Neutrophil (primary cell): ENCODE results near the gene LSM3.

Source experiments
- H3K27ac ChIP-seq: fragments of 200-600 bp; sonication (generic); 2 replicates; pipeline ENCODE4 v1.5.1; 2016; ENCODE audit warnings: mild to moderate bottlenecking, moderate library complexity
- H3K27me3 ChIP-seq: fragments of 200-600 bp; sonication (generic); 2 replicates; pipeline ENCODE4 v1.6.0; 2016; ENCODE audit warnings: mild to moderate bottlenecking
- H3K36me3 ChIP-seq: fragments of 200-600 bp; sonication (generic); 2 replicates; pipeline ENCODE4 v1.5.1; 2017
- H3K4me1 ChIP-seq, 2 experiments: fragments of 200-600 bp in 1 of 2; sonication (generic) in 1 of 2; 1 replicate in 1 of 2; 2 replicates in 1 of 2; pipeline versions ENCODE4 v1.5.1 to v1.6.1; 2013 to 2016; ENCODE audit warnings: low read depth in 1 of 2, low read length in 1 of 2, mild to moderate bottlenecking in 1 of 2, moderate library complexity in 1 of 2; ENCODE audit not compliant: control insufficient read depth in 1 of 2, insufficient read depth in 1 of 2
- H3K4me3 ChIP-seq, 2 experiments: fragments of 200-600 bp in 1 of 2; sonication (generic) in 1 of 2; 1 replicate in 1 of 2; 2 replicates in 1 of 2; pipeline ENCODE4 v1.5.1; 2013 to 2016; ENCODE audit warnings: low read depth in 1 of 2, low read length in 1 of 2, mild to moderate bottlenecking in 1 of 2, moderate library complexity in 1 of 2
- H3K9me3 ChIP-seq: fragments of 200-600 bp; sonication (generic); 2 replicates; pipeline ENCODE4 v1.5.1; 2016
- CTCF ChIP-seq: fragments of 200-600 bp; sonication (generic); IDR thresholded peaks from 2 replicates; pipeline ENCODE4 v1.5.1; 2016; ENCODE audit warnings: antibody characterized with exemption

The LSM3 gene

GRCh38 chr3:14245248-14245639 is 66.6 kb downstream of the LSM3 start:
- no peak for TF ChIP-seq CTCF
- H3K9me3 ChIP-seq: no peaks in the 10 kb centered on the region
- H3K27ac ChIP-seq: no peak overlapping the region
- H3K4me3 ChIP-seq: no peak overlapping the region
- H3K36me3 ChIP-seq: no peaks in the 10 kb centered on the region
- H3K4me1 ChIP-seq: no peaks in the 10 kb centered on the region
- no peaks in the 10 kb centered on the region for H3K27me3 ChIP-seq

DNA sequence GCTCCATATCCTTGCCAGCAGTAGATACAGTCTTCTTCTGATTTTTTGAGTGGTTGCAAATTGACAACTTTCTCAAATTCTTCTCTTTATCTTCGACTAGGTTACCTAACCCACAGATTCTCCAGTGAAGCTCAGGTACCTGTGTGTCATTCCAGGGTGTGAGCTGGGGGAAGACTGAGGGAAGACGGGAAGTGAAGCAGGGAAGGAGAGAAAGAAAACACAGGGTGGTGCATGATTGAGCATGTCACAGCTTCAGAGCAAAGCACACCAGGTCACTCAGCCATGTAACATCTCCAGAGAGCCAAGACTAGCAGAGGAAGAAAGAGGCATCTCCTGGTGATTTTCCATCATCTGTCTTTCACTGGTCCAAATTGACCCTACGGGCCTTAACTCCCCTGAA is 67.2 kb downstream of the LSM3 start:
- TF ChIP-seq CTCF: no peak
- Histone ChIP-seq H3K36me3 (no peaks in the 10 kb centered on the region), H3K9me3 (no peaks in the 10 kb centered on the region), H3K27me3 (no peaks in the 10 kb centered on the region), H3K4me3 (no peak overlapping the region), H3K27ac (no peak overlapping the region), H3K4me1 (no peaks in the 10 kb centered on the region)

DNA sequence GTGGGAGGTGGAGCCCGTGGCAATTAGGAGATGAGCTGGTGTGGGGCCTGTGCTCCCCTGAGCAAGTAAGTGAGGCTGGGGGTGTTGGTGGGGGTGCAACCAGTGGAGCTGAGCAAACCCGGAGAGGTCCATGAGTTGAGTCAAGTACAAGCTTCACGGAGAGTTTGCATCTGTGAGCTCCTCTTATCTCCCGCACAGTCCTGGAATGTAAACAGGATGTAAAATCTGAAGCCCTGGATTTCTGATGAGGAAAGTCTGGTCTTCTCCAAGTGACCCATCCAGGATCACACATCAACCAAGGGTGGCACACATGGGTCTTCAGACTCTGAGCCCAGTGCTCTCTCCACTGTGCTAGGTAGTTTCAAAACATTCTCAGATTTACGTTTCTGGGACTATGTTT is 67.8 kb downstream of the LSM3 start:
- Histone ChIP-seq H3K36me3 (no peaks in the 10 kb centered on the region), H3K4me3 (no peak overlapping the region), H3K27ac (no peak overlapping the region), H3K27me3 (no peaks in the 10 kb centered on the region), H3K4me1 (no peaks in the 10 kb centered on the region), H3K9me3 (no peaks in the 10 kb centered on the region)
- TF ChIP-seq CTCF: no peak

- Histone ChIP-seq H3K9me3 (no peaks in the 10 kb centered on the region), H3K4me3 (no peak overlapping the region), H3K27ac (no peak overlapping the region), H3K4me1 (peaks cover 0 to 8% of the 10 kb centered on the region in 2 experiments), H3K27me3 (no peaks in the 10 kb centered on the region), H3K36me3 (no peaks in the 10 kb centered on the region)
- no peak for TF ChIP-seq CTCF
Observed at GRCh38 chr3:14248477-14248848, 69.8 kb downstream of the LSM3 start.

GRCh38 chr3:14248849-14249523 is 70.4 kb downstream of the LSM3 start:
- H3K9me3 ChIP-seq: no peaks in the 10 kb centered on the region
- peaks cover 0 to 13% of the 10 kb centered on the region in 2 experiments for H3K4me1 ChIP-seq
- no peaks in the 10 kb centered on the region for H3K36me3 ChIP-seq
- TF ChIP-seq CTCF: no peak
- no peak overlapping the region for H3K27ac ChIP-seq
- H3K27me3 ChIP-seq: no peaks in the 10 kb centered on the region
- no peak overlapping the region for H3K4me3 ChIP-seq
